Neural progenitor cell (in vitro differentiated cells): Measurements from ENCODE around the gene USP19. TPM values are rescaled to one million over a fixed set of nuclear protein-coding genes. Genes with fewer than 3 reads are reported as not detected.

ENCODE experiments used
- DNase-seq: peaks from one replicate; pipeline ENCODE4 v3.0.0-alpha.2; 2016; ENCODE audit warnings: low spot score
- H2AFZ ChIP-seq: fragments of 200-600 bp; sonication (generic); replicated peaks from 2 replicates; pipeline ENCODE4 v1.6.1; 2016; ENCODE audit warnings: antibody characterized with exemption
- H3F3A ChIP-seq: fragments of 200-600 bp; sonication (generic); 2 replicates; pipeline ENCODE4 v1.6.1; 2016; ENCODE audit warnings: antibody characterized with exemption, low read depth
- H3K27ac ChIP-seq: fragments of 200-600 bp; sonication (generic); 2 replicates; pipeline ENCODE4 v1.5.1; 2016; ENCODE audit warnings: mild to moderate bottlenecking
- H3K27me3 ChIP-seq: fragments of 200-600 bp; sonication (generic); 2 replicates; pipeline ENCODE4 v1.6.1; 2016; ENCODE audit warnings: mild to moderate bottlenecking, moderate library complexity
- H3K36me3 ChIP-seq: fragments of 200-600 bp; sonication (generic); 2 replicates; pipeline ENCODE4 v1.5.1; 2016
- H3K4me1 ChIP-seq: fragments of 200-600 bp; sonication (generic); 2 replicates; pipeline ENCODE4 v1.6.1; 2016; ENCODE audit warnings: mixed run types
- H3K4me2 ChIP-seq: fragments of 200-600 bp; sonication (generic); 2 replicates; pipeline ENCODE4 v1.6.1; 2016
- H3K4me3 ChIP-seq: fragments of 200-600 bp; sonication (generic); 2 replicates; pipeline ENCODE4 v1.5.1; 2016
- H3K79me2 ChIP-seq: fragments of 200-600 bp; sonication (generic); 2 replicates; pipeline ENCODE4 v1.6.1; 2016; ENCODE audit warnings: low read depth
- H3K9ac ChIP-seq: fragments of 200-600 bp; sonication (generic); 2 replicates; pipeline ENCODE4 v1.6.1; 2016
- H3K9me3 ChIP-seq: fragments of 200-600 bp; sonication (generic); 2 replicates; pipeline ENCODE4 v1.5.1; 2016; ENCODE audit warnings: low read depth
- H4K20me1 ChIP-seq: fragments of 200-600 bp; sonication (generic); 2 replicates; pipeline ENCODE4 v1.6.1; 2016; ENCODE audit warnings: low read depth
- H3K27ac Mint-ChIP-seq: 3 replicates; pipeline ENCODE4 v1.8.0; 2021; ENCODE audit warnings: mixed read lengths
- H3K27me3 Mint-ChIP-seq: 2 replicates; pipeline ENCODE4 v1.8.0; 2022; ENCODE audit warnings: low read depth, mild to moderate bottlenecking, inconsistent platforms, moderate library complexity, mixed read lengths; ENCODE audit not compliant: insufficient read depth
- H3K36me3 Mint-ChIP-seq: 3 replicates; pipeline ENCODE4 v1.8.0; 2021; ENCODE audit warnings: mixed read lengths
- H3K4me1 Mint-ChIP-seq: 3 replicates; pipeline ENCODE4 v1.8.0; 2021; ENCODE audit warnings: mixed read lengths
- H3K4me3 Mint-ChIP-seq: 3 replicates; pipeline ENCODE4 v1.8.0; 2021; ENCODE audit warnings: mild to moderate bottlenecking, moderate library complexity, mixed read lengths
- H3K9me3 Mint-ChIP-seq: 3 replicates; pipeline ENCODE4 v1.8.0; 2020; ENCODE audit warnings: mixed read lengths
- EZH2 ChIP-seq: fragments of 200-600 bp; sonication (generic); IDR thresholded peaks from 2 replicates; pipeline ENCODE4 v1.6.1; 2017; ENCODE audit warnings: antibody characterized with exemption, mild to moderate bottlenecking, moderate library complexity
- EZH2phosphoT487 ChIP-seq: fragments of 200-600 bp; sonication (generic); IDR thresholded peaks from 2 replicates; pipeline ENCODE4 v1.6.1; 2017; ENCODE audit warnings: antibody characterized with exemption
- total RNA-seq: library from RNA; depleted of rRNA; stranded (reverse); fragments of >200 nt; gene quantifications from 2 replicates; pipeline ENCODE4 v1.2.3, GENCODE V29; 2015; ENCODE audit warnings: low replicate concordance
- TF ChIP-seq, protein P1 (sequence below): fragments of 200-600 bp; sonication (generic); IDR thresholded peaks from 2 replicates; pipeline ENCODE4 v1.5.1; 2017; ENCODE audit warnings: antibody characterized with exemption, mild to moderate bottlenecking

The USP19 gene
- total RNA-seq, 1 donor from 2014 or later: 36.0 TPM

DNA sequence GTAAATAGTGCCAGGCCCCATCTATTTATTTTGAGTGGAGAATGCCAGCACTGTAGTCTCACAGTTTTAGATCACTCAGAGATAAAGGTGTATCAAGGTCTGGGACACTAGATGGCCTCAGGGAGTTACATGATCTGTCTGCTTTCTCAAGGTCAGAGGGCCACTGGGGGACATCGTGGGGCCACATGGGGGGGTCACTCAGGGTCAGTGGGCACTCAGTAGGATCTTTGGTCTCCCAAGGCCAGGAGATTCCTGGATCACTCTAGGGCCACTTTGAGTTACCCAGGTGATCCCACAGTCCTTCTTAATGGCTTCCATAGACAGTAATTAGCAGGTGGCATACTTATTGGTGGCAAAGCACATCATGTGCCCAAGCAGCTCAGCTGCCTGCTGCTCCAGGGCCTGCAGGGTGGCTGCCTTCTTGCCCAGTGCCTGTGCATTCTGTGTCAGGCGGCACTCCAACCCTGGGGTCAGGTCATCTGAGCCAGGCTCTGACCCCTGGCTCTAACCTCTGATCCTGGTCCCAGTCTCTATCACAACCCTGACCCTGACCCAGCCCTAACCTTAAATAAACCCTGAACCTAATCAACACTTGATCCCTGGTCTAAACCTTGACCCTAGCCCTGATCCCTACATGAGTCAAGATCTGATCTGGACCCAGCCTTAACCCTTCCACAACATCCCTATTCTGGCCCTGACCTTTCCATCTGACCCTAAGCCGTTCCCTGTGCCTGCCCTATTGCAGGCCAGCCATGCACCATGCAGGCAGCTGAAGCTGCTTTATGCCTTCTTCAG, 14.0 kb upstream of the USP19 start:
- peaks cover 3% of the 10 kb centered on the region for H3K27me3 Mint-ChIP-seq
- no peak overlapping the region for H3K4me3 ChIP-seq
- no peak overlapping the region for H3K9ac ChIP-seq
- no peak overlapping the region for H3K27ac ChIP-seq
- TF ChIP-seq EZH2phosphoT487 (no peak), EZH2 (no peak)
- TF ChIP-seq, protein P1, sequence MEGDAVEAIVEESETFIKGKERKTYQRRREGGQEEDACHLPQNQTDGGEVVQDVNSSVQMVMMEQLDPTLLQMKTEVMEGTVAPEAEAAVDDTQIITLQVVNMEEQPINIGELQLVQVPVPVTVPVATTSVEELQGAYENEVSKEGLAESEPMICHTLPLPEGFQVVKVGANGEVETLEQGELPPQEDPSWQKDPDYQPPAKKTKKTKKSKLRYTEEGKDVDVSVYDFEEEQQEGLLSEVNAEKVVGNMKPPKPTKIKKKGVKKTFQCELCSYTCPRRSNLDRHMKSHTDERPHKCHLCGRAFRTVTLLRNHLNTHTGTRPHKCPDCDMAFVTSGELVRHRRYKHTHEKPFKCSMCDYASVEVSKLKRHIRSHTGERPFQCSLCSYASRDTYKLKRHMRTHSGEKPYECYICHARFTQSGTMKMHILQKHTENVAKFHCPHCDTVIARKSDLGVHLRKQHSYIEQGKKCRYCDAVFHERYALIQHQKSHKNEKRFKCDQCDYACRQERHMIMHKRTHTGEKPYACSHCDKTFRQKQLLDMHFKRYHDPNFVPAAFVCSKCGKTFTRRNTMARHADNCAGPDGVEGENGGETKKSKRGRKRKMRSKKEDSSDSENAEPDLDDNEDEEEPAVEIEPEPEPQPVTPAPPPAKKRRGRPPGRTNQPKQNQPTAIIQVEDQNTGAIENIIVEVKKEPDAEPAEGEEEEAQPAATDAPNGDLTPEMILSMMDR: no peak
- H3K36me3 Mint-ChIP-seq: no peaks in the 10 kb centered on the region
- H3K4me3 Mint-ChIP-seq: peak overlapping the region; percentile 35
- no peak for DNase-seq
- H3K4me2 ChIP-seq: peak overlapping the region; percentile 87
- H3F3A ChIP-seq: peaks cover 10% of the 10 kb centered on the region
- no peaks in the 10 kb centered on the region for H4K20me1 ChIP-seq
- H3K9me3 Mint-ChIP-seq: no peaks in the 10 kb centered on the region
- H2AFZ ChIP-seq: no peak overlapping the region
- peak overlapping the region; percentile 29 for H3K27ac Mint-ChIP-seq
- H3K79me2 ChIP-seq: peaks cover 11% of the 10 kb centered on the region
- peaks cover 34% of the 10 kb centered on the region for H3K4me1 Mint-ChIP-seq
- H3K9me3 ChIP-seq: no peaks in the 10 kb centered on the region
- peaks cover 4% of the 10 kb centered on the region for H3K4me1 ChIP-seq
- peaks cover 4% of the 10 kb centered on the region for H3K27me3 ChIP-seq
- no peaks in the 10 kb centered on the region for H3K36me3 ChIP-seq

DNA sequence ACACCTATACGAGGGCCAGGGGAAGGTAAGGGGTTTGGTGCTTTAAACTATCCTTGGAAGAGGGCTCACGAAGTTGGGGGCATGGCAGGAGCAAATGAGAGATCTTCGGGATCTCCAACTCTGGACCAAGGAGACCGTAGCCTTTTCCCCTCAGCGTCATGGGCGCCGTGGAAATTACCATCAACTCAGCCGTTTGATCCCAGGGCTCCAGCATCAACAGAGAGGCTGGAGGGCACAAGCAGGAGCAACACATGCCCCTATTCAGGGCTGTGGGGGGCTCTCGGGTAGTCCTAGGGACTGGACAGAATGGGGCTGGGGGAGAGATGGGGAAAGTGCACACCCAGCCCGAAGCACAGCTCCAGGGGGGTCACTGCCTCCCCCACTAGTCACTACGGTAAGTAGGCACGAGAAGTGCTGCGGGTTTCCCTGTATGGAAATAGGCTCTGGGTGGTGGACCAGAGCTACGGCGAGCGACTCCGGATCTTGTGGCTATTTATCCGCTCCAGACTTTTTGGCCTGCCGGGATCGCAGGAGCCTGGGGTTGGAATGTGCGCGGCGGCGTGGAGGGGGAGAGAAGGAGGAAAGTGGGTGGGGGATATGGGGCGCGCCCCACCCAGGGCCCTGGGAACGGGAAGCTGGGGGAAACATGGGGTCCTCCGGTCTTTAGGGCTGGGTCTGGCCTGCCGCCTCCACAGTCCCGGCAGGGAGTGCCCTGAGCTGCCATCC, 12.8 kb upstream of the USP19 start:
- Histone ChIP-seq H3F3A (peaks cover 10% of the 10 kb centered on the region), H3K4me3 (peak overlapping the region; percentile 68), H3K9ac (peak overlapping the region; percentile 34), H3K79me2 (peaks cover 11% of the 10 kb centered on the region), H3K27ac (no peak overlapping the region), H2AFZ (peak overlapping the region; percentile 92), H3K4me1 (peaks cover 4% of the 10 kb centered on the region), H4K20me1 (no peaks in the 10 kb centered on the region), H3K27me3 (peaks cover 4% of the 10 kb centered on the region), H3K36me3 (no peaks in the 10 kb centered on the region), H3K9me3 (no peaks in the 10 kb centered on the region), H3K4me2 (peak overlapping the region; percentile 87)
- Mint-ChIP-seq H3K36me3 (peaks cover 5% of the 10 kb centered on the region), H3K27me3 (peaks cover 3% of the 10 kb centered on the region), H3K9me3 (no peaks in the 10 kb centered on the region), H3K4me1 (peaks cover 34% of the 10 kb centered on the region), H3K4me3 (peak overlapping the region; percentile 94), H3K27ac (peak overlapping the region; percentile 98)
- DNase-seq: peak; percentile 93
- TF ChIP-seq EZH2phosphoT487: no peak
- TF ChIP-seq, protein P1: no peak
- no peak for TF ChIP-seq EZH2

DNA sequence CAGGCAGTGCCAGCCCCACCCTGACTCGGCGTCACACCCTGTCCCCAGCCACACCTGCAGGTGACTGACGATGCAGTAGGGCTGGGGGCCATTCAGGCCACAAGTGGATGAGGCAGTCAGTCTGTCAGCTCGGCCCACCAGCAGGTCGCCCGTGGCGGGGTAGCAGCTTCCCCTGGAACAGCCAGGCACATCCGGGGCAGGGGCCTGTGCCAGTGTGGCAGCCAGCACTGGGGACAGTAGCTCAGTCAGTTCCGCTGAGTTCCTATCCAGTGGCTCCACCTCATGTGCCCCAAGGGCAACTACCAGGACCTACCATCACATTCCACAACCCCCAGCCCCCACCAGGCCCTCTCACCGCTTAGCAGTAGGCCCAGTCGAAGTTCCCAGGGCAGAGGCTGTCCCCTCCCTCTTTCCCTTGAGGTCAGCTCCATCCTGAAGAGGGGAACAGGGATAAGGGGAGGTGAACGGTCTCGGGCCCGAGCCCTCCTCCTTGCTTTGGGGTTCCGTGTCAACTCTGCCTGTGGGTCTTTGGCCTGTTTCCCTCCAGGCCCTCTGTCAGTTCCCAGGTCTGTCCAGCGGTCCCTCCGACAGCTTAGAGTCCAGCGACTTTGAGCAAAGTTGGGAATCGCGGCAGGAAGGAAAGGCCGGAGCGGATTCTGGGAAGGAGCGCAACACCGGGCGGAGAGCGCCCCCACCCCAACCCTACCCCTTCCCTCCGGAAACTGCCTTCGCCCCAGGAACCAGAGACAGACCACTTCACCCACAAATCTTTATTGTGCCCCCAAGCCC, 12.0 kb upstream of the USP19 start, which contains the start of gene LAMB2:
Gene LAMB2 (minus strand): TSS at position 614 of the 789 bp plus-strand sequence. CDS start 183 bp downstream, at position 431.
- H3K9me3 ChIP-seq: no peaks in the 10 kb centered on the region
- peak within 1 kb of the TSS; percentile 98 for H3K27ac Mint-ChIP-seq
- peaks cover 10% of the 10 kb centered on the region for H3F3A ChIP-seq
- no peaks in the 10 kb centered on the region for H4K20me1 ChIP-seq
- peak within 1 kb of the TSS; percentile 68 for H3K4me3 ChIP-seq
- peaks cover 5% of the 10 kb centered on the region for H3K36me3 Mint-ChIP-seq
- TF ChIP-seq, protein P1: peak; percentile 36
- no peak for TF ChIP-seq EZH2
- H3K4me1 Mint-ChIP-seq: peaks cover 34% of the 10 kb centered on the region
- peak within 1 kb of the TSS; percentile 87 for H3K4me2 ChIP-seq
- H3K27me3 Mint-ChIP-seq: peaks cover 3% of the 10 kb centered on the region
- peak within 1 kb of the TSS; percentile 94 for H3K4me3 Mint-ChIP-seq
- no peaks in the 10 kb centered on the region for H3K9me3 Mint-ChIP-seq
- peaks cover 11% of the 10 kb centered on the region for H3K79me2 ChIP-seq
- H3K4me1 ChIP-seq: peaks cover 4% of the 10 kb centered on the region
- H3K9ac ChIP-seq: peak within 1 kb of the TSS; percentile 37
- H3K27ac ChIP-seq: peak within 1 kb of the TSS; percentile 79
- H3K36me3 ChIP-seq: no peaks in the 10 kb centered on the region
- H2AFZ ChIP-seq: peak within 1 kb of the TSS; percentile 92
- peak; percentile 89 for DNase-seq
- H3K27me3 ChIP-seq: no peaks in the 10 kb centered on the region
